NOMO-1 treated with dmso at 0.1 percent for 144 hours (cell line): Measurements from ENCODE around the gene ANKRD6.

ENCODE experiments used
- DNase-seq: peaks from one replicate; lab custom pipeline; 2025; ENCODE audit not compliant: unreplicated experiment; lab: John Stamatoyannopoulos, UW

ANKRD6 gene

DNA sequence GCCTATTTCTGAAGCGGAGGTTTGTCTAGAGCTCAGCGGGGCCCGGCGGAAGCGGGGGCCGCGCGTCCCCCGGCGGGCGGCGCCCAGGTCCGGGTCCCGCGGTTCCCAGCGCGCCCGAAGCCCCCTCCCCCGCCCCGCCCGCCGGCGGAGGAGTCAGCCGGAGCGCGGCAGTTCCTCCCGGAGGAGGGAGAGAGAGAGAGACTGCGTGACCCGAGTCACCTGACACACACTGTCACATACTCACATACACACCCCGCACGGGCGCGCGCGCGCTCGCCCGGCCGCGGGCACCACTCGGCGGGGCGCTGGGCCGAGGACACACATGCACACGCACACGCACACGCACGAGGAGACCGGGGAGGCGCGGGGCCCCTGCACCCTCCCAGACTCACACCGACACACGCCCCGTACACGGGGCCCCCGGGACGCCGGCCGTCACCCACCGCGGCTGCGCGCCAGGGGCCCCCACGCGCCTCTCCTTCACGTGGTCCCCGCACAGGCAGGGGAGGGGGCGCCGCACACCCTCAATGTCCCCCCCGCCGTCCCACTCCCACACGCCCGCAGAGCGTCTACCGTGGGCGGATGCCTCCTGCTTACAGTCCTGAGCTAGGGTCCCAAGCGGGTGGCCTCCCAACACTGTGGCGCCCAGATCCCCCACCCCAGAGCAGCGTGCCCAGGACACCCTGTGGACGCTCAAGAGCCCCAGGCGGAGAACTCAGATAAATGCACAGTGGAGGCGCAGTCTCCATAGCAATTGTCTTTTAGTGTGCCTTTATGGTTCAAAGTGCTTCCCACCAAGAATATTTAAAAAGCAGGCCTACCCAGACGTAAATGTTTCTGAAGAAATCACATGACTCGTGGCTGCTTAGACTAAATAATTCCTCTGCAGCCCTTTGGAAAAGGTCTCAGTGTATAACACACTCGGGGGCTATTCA is 20.6 kb upstream of the ANKRD6 start, which contains the start of gene RRAGD:
RRAGD (minus strand) TSS at position 203 of the 935 bp plus-strand sequence. CDS start 280 bp downstream, outside the sequence.
- DNase-seq, result peak; percentile 36

GRCh38 chr6:89413006-89413400 is 19.9 kb upstream of the ANKRD6 start:
- DNase-seq, result no peak

GRCh38 chr6:89414215-89414614 is 18.7 kb upstream of the ANKRD6 start:
- DNase-seq, result no peak

DNA sequence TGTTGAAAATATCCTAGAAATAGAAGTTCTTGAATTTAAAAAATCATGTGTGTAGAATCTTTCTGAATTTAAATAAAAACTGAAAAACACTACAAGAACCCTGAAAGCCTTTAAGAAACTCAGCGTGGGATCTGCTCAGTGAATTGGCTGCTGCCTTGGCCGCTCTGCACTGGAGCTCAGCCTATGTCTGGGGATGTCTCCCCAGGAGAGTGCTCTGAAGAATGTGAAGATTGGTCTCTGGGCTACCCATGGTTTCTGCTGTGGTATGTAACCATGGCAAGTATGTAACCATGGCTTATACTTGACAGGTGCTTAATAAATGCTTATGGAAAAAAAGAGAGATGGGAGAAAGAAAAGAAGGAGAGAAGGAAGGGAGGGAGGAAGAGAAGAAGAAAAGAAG is 17.8 kb upstream of the ANKRD6 start:
- no peak for DNase-seq

DNA sequence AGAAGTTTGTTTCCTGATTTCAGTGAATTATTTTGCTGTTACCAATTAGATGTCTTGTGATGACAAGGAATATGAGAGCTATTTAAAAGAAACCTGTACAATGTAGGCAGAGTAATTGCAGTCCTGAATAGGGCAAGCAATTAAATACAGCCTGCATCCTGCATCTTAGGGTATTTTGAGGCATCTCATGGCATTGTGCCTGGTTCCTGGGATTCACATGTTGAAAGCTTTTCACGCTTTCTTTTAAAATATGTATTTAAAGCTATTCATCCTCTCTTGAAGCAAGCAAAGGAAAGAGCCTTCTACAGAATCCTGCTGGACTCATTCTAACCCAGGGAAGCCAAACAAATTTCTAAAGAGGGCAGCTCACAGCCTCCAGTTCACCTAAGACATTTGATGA is 16.2 kb upstream of the ANKRD6 start:
- no peak for DNase-seq

DNA sequence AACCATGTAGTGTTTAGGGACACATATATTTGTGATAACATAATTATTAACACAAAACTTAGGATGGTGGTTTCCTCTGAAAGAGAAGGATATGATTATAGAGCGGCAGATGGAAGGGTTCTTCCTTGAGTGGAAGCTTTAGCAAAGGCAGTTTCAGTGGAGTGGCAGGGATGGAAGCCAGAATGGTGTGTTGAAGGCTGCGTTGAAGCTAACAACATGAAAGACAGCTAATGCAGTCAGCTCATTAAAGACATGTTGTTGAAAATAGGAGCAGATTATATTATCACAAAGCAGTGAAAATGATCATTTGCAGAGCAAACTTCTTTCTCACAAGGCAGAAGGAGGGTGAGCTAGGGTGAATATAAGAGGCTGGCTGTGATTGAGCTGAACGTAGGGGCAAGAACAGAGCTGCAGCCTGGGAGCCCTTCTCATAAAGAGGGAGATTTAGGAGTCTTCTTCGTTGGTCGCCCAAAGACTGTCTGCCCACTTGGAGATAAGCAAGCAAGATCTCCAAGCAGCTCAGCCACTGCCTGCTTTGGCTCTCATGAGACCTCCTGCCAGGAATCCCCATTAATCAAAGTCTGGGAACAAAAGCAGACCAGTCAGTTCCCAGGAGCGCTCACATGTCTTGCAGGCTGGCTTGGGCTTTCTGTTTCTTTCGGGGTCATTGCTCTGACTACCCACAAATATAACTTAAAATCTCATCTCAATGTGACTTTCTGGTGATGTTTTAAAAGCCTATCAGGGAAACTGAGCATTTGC is 2.6 kb upstream of the ANKRD6 start:
- no peak for DNase-seq

GRCh38 chr6:89433252-89434149 is 549 bp downstream of the ANKRD6 start:
- peak; percentile 25 for DNase-seq

- DNase-seq, result no peak
Observed at GRCh38 chr6:89434150-89434499, 1.2 kb downstream of the ANKRD6 start.

DNA sequence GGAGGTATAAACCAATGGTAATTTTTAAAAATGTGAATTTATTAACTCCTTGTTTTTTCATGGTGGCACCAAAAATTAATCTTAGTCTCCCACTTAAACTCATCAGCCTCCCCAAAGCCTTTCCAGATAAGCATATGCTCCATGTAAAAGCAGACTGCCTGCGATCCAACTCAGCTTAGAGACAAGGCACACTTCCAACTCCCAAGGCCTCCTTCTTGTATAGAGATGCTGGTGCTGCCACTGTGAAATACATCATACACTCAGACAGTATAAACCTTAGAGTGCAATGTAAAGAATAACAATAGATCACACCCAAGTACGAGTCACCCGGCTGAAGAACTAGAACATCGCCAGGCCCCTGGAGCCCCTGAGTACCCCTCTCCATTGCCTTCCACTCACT is 2.0 kb downstream of the ANKRD6 start:
- DNase-seq, result no peak

DNA sequence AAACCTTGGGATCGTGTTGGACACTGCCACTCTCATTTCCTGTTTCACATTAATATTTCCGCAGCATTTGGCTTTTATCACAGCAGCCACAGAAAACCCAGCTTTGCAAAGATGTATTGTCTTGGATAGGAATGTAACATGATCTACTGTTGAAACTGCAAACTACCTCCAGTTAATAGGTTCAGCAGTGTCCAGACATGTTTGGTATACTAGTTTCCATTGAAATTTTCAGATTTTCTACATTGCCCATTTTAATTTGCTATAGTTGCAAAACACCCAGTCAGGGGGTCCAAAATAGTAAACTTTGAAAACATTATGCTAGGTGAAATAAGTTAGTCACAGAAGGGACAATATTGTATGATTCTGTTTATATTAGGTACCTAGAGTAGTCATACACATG is 3.3 kb downstream of the ANKRD6 start:
- DNase-seq, result no peak

DNA sequence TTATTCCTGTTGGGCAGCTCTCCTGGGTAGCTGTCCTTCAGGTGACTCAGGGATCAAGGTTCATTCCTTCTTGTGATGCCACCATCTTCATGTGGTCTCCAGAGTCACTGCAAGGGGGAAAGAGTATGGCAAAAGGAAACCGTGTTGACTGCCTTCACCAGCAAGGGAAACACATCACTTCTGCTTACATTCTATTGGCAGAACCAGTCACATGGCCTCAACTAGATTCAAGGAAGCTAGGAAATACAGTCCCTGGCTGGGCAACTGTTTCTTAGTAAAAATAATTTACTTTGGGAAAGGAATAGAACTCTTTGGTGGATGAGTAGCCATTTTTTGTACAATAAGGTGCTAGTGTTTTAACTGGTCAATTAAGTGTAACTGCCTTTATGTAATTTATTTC is 5.3 kb downstream of the ANKRD6 start:
- DNase-seq, result no peak

- DNase-seq, result no peak
Observed at GRCh38 chr6:89439014-89439413, 6.1 kb downstream of the ANKRD6 start.

DNA sequence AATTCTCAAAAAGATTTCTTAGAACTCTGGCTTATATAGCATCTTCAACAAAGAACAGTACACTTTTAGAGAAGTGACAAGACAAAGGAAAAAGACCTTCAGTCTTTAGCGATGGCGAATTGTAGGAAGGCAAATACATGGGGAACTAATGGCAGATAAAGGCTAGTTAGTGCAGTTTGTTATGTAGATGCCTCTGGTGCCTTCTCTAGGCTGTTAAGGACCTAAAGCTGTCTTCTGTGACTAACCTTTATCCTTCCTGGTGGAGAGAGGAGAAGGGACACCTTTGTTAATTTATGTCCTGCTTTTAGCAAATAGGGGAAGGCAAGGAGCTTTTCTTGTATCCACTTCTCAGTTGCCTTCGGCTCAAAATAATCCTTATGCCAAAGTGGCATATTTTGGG is 7.2 kb downstream of the ANKRD6 start:
- no peak for DNase-seq

GRCh38 chr6:89443658-89444057 is 10.7 kb downstream of the ANKRD6 start:
- DNase-seq, result no peak

DNA sequence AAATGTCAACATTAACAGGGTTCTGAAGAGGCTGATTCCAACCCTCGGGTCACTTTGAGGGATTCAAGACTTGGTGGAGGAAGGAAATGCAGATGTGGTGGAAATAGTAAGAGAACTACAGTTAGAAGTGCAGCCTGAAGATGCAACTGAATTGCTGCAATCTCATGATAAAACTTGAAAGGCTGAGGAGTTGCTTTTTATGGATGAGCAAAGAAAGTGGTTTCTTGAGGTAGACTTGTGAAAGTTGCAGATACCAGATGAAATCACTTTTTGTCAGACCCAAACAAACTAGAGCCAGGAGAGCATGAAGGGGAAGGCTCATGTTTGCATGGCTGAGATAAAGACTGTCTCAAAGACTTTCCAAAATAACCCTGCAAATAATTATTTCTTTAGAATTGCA is 16.2 kb downstream of the ANKRD6 start:
- DNase-seq, result no peak

DNA sequence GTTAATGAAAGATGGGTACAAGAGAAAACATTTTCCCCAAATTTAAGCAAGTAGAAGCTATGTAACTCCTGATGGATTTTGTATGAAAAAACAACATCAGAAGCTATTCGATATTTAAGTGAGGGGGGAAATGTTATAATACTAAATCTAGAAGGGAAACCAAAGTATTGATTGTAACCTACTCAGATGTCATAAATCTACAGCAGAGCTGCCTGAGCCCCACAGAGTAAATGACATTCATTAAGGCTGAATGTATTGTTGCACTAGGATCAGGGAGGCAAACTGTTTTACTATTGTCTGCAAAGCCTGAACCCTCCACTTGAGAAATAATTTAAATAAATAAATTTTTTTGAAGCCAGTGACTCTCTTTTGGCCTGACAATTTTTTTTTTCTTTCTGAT is 19.3 kb downstream of the ANKRD6 start:
- DNase-seq, result no peak

GRCh38 chr6:89454300-89454699 is 21.3 kb downstream of the ANKRD6 start:
- no peak for DNase-seq

DNA sequence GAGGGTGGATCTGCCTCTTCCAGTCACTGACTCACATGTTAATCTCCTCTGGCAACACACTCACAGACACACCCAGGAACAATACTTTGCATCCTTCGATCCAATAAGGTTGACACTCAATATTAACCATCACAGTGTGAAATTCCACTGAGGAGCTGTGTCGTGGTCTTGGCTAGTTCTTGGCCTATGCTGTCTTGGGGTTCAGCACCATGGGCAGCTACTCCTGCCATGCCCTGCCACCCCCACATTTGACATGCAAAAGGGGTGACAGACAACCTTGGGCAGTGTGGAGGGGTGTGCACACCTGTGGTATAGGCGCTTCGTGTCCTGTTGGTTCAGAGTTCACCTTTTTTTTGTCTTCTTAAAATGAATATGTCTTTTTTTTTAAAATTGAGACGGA is 25.8 kb downstream of the ANKRD6 start:
- no peak for DNase-seq

DNA sequence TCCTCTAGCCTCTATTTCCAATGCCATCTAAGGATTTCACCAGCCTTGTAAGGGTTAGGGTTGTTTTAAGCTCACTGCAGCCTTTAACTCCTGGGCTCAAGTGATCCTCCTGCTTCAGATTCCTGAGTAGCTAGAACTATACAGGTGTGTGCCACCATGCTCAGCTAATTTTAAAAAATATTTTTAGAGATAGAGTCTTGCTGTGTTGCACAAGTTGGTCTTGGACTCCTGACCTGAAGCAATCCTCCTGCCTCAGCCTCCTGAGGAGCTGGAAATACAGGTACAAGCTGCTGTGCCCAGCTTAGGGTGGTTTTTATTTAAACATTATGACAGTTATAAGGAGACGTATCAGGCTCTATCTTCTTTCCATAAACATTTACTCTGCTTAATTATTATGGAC is 26.5 kb downstream of the ANKRD6 start:
- no peak for DNase-seq

DNA sequence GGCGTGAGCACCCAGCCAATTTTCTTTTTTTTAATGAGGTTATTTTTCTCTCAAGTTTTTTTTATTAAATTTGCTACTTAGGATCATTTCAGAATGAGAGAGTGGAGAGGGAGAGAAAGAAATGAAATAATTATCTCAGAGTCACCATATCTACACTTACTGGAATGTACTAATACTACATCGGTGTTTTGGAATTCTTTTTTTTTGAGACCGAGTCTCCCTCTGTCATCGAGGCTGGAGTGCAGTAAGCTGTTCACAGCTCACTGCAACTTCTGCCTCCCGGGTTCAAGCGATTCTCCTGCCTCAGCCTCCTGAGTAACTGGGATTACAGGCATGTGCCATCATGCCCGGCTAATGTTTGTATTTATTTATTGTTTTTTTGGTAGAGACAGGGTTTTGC is 27.8 kb downstream of the ANKRD6 start:
- DNase-seq, result no peak

GRCh38 chr6:89462503-89462902 is 29.6 kb downstream of the ANKRD6 start:
- no peak for DNase-seq
